Muscle of leg (tissue), 11 donors: ENCODE results near the gene ADGRV1. TPM values are rescaled to one million over a fixed set of nuclear protein-coding genes. Genes with fewer than 3 reads are reported as not detected.
"Not testable (repeated sequence)": the region's sequence is repeated elsewhere in the genome, so short reads cannot be mapped to it uniquely, and the experiment has no call there.

Source experiments
- DNase-seq: peaks from one replicate; pipeline ENCODE4 v3.0.0; 2013
- H3K27ac ChIP-seq: one replicate; pipeline ENCODE4 v1.5.1; 2013; ENCODE audit warnings: mild to moderate bottlenecking, low read length, control low read depth
- H3K27me3 ChIP-seq: one replicate; pipeline ENCODE4 v1.6.1; 2013; ENCODE audit warnings: low read length; ENCODE audit not compliant: control insufficient read depth, insufficient read depth
- H3K36me3 ChIP-seq: one replicate; pipeline ENCODE4 v1.6.1; 2013; ENCODE audit warnings: low read length; ENCODE audit not compliant: control insufficient read depth, insufficient read depth
- H3K4me1 ChIP-seq: one replicate; pipeline ENCODE4 v1.6.1; 2013; ENCODE audit warnings: low read length; ENCODE audit not compliant: control insufficient read depth, insufficient read depth
- H3K4me3 ChIP-seq: one replicate; pipeline ENCODE4 v1.5.1; 2013; ENCODE audit warnings: low read length, control low read depth
- H3K9me3 ChIP-seq: replicated peaks from 2 replicates; pipeline ENCODE4 v1.6.1; 2013; ENCODE audit warnings: low read depth, low read length; ENCODE audit not compliant: control insufficient read depth
- WGBS: methylation state at CpG from one replicate; pipeline ENCODE4 v1.1.5; 2013; ENCODE audit warnings: missing lambda C conversion rate; ENCODE audit not compliant: insufficient coverage; 5-methylcytosine and 5-hydroxymethylcytosine counted together
- polyA plus RNA-seq, 8 donors: library from polyadenylated mRNA; unstranded; fragments of 120-200 nt; gene quantifications; one replicate each; pipeline versions ENCODE4 v1.2.1 to v1.2.3, GENCODE V29; 2013; ENCODE audit warnings: inconsistent platforms in 1 of 8, low replicate concordance in 1 of 8; ENCODE audit not compliant: insufficient read length in 8 of 8, insufficient read depth in 1 of 8
- total RNA-seq: library from RNA; stranded (reverse); fragments of 120-200 nt; gene quantifications from one replicate; pipeline ENCODE4 v1.2.4, GENCODE V29; 2013

Gene ADGRV1
- total and polyA plus RNA-seq, 9 donors: 0.49 to 2.5 (median 0.88) TPM

GRCh38 chr5:91061094-91061493 lies 502.5 kb downstream of the ADGRV1 start:
- Histone ChIP-seq H3K27ac (no peak overlapping the region), H3K9me3 (no peaks in the 10 kb centered on the region), H3K4me3 (no peak overlapping the region), H3K36me3 (no peaks in the 10 kb centered on the region), H3K27me3 (no peaks in the 10 kb centered on the region), H3K4me1 (peaks cover 5% of the 10 kb centered on the region)
- no CpG with 5 or more reads among the region's 2 CpGs for WGBS
- DNase-seq: peak; percentile 22

GRCh38 chr5:91061946-91062562 lies 503.5 kb downstream of the ADGRV1 start:
- Histone ChIP-seq H3K27me3 (no peaks in the 10 kb centered on the region), H3K9me3 (no peaks in the 10 kb centered on the region), H3K4me3 (no peak overlapping the region), H3K4me1 (peaks cover 5% of the 10 kb centered on the region), H3K36me3 (no peaks in the 10 kb centered on the region), H3K27ac (no peak overlapping the region)
- DNase-seq: no peak
- 20% methylated on average over 1 of the region's 2 CpGs for WGBS

GRCh38 chr5:91063098-91063690 lies 504.6 kb downstream of the ADGRV1 start:
- H3K4me3 ChIP-seq, H3K9me3 ChIP-seq, H3K4me1 ChIP-seq, H3K27ac ChIP-seq, H3K36me3 ChIP-seq, H3K27me3 ChIP-seq: not testable (repeated sequence)
- DNase-seq: peak; percentile 88
- 62% methylated on average over 2 of the region's 9 CpGs for WGBS

- Histone ChIP-seq H3K36me3 (no peaks in the 10 kb centered on the region), H3K4me1 (peaks cover 5% of the 10 kb centered on the region), H3K27ac (no peak overlapping the region), H3K9me3 (no peaks in the 10 kb centered on the region), H3K4me3 (no peak overlapping the region), H3K27me3 (no peaks in the 10 kb centered on the region)
- no peak for DNase-seq
- 67% methylated on average over 3 of the region's 7 CpGs for WGBS
These were observed 506.9 kb downstream of the ADGRV1 start for GRCh38 chr5:91065496-91065895.

GRCh38 chr5:91069364-91069763 lies 510.8 kb downstream of the ADGRV1 start:
- no peak overlapping the region for H3K4me3 ChIP-seq
- no peak for DNase-seq
- no peaks in the 10 kb centered on the region for H3K27me3 ChIP-seq
- no peak overlapping the region for H3K27ac ChIP-seq
- H3K9me3 ChIP-seq: no peaks in the 10 kb centered on the region
- H3K36me3 ChIP-seq: no peaks in the 10 kb centered on the region
- no CpG with 5 or more reads among the region's 2 CpGs for WGBS
- H3K4me1 ChIP-seq: no peaks in the 10 kb centered on the region

- Histone ChIP-seq H3K27me3 (no peaks in the 10 kb centered on the region), H3K4me1 (no peaks in the 10 kb centered on the region), H3K27ac (no peak overlapping the region), H3K9me3 (no peaks in the 10 kb centered on the region), H3K4me3 (no peak overlapping the region), H3K36me3 (no peaks in the 10 kb centered on the region)
- WGBS: no CpG with 5 or more reads among the region's 2 CpGs
- no peak for DNase-seq
These were observed 512.4 kb downstream of the ADGRV1 start for GRCh38 chr5:91070761-91071550.

GRCh38 chr5:91072881-91073280 lies 514.3 kb downstream of the ADGRV1 start:
- Histone ChIP-seq H3K4me1 (no peaks in the 10 kb centered on the region), H3K36me3 (no peaks in the 10 kb centered on the region), H3K4me3 (no peak overlapping the region), H3K27ac (no peak overlapping the region), H3K9me3 (no peaks in the 10 kb centered on the region), H3K27me3 (no peaks in the 10 kb centered on the region)
- WGBS: no CpG with 5 or more reads among the region's 2 CpGs
- DNase-seq: peak; percentile 62

GRCh38 chr5:91074615-91075014 lies 516.0 kb downstream of the ADGRV1 start:
- Histone ChIP-seq H3K4me1 (no peaks in the 10 kb centered on the region), H3K36me3 (no peaks in the 10 kb centered on the region), H3K27ac (no peak overlapping the region), H3K27me3 (no peaks in the 10 kb centered on the region), H3K9me3 (no peaks in the 10 kb centered on the region), H3K4me3 (no peak overlapping the region)
- no CpG with 5 or more reads among the region's 1 CpG for WGBS
- no peak for DNase-seq

GRCh38 chr5:91076138-91076537 lies 517.5 kb downstream of the ADGRV1 start:
- H3K9me3 ChIP-seq: no peaks in the 10 kb centered on the region

GRCh38 chr5:91077623-91078022 lies 519.0 kb downstream of the ADGRV1 start:
- no peaks in the 10 kb centered on the region for H3K4me1 ChIP-seq
- DNase-seq: no peak
- H3K27ac ChIP-seq: no peak overlapping the region
- no peaks in the 10 kb centered on the region for H3K9me3 ChIP-seq
- no peak overlapping the region for H3K4me3 ChIP-seq
- no CpG with 5 or more reads among the region's 3 CpGs for whole genome bisulfite sequencing
- H3K27me3 ChIP-seq: no peaks in the 10 kb centered on the region
- no peaks in the 10 kb centered on the region for H3K36me3 ChIP-seq

More at GRCh38 chr5:91076138-91076537, 517.5 kb downstream of the ADGRV1 start:
- Histone ChIP-seq H3K27ac (no peak overlapping the region), H3K27me3 (no peaks in the 10 kb centered on the region), H3K36me3 (no peaks in the 10 kb centered on the region), H3K4me3 (no peak overlapping the region), H3K4me1 (no peaks in the 10 kb centered on the region)
- DNase-seq: no peak
